HL-60 (cell line): Measurements from ENCODE around the gene MTIF2.
"Not testable (repeated sequence)": the region's sequence is repeated elsewhere in the genome, so short reads cannot be mapped to it uniquely, and the experiment has no call there.

Experiments used
- DNase-seq, 2 experiments: peaks; one replicate each; pipeline ENCODE4 v3.0.0-alpha.2; 2010 to 2020; ENCODE audit warnings: low read depth in 1 of 2, low spot score in 1 of 2
- H3K27ac ChIP-seq: fragments of 250-450 bp; sonication (Bioruptor Pico); replicated peaks from 2 replicates; pipeline ENCODE4 v1.5.1; 2020; ENCODE audit warnings: mild to moderate bottlenecking, moderate library complexity
- H3K27me3 ChIP-seq: fragments of 250-450 bp; sonication (Bioruptor Pico); 2 replicates; pipeline ENCODE4 v1.5.1; 2021; ENCODE audit warnings: mild to moderate bottlenecking, moderate library complexity; ENCODE audit not compliant: insufficient read depth, poor library complexity, severe bottlenecking
- H3K4me3 ChIP-seq: replicated peaks from 2 replicates; pipeline ENCODE4 v1.5.1; 2011; ENCODE audit warnings: mild to moderate bottlenecking, control low read depth, low read length; ENCODE audit not compliant: insufficient read depth
- GABPA ChIP-seq: IDR thresholded peaks from 2 replicates; pipeline ENCODE4 v1.6.1; 2012; ENCODE audit warnings: low read depth
- POLR2AphosphoS5 ChIP-seq: IDR thresholded peaks from 2 replicates; pipeline ENCODE4 v1.6.1; 2012; ENCODE audit warnings: low read depth
- SPI1 ChIP-seq: IDR thresholded peaks from 2 replicates; pipeline ENCODE4 v1.6.1; 2012; ENCODE audit warnings: low read depth, mild to moderate bottlenecking, borderline replicate concordance
- TF ChIP-seq, protein P1 (sequence below): IDR thresholded peaks from 2 replicates; pipeline ENCODE4 v1.6.1; 2012; ENCODE audit warnings: low read depth; ENCODE audit not compliant: insufficient replicate concordance
- TF ChIP-seq, protein P2 (sequence below): IDR thresholded peaks from one replicate; pipeline ENCODE4 v1.5.1; 2011; ENCODE audit warnings: low read length, control low read depth, inconsistent platforms; ENCODE audit not compliant: insufficient read depth

The MTIF2 gene

DNA sequence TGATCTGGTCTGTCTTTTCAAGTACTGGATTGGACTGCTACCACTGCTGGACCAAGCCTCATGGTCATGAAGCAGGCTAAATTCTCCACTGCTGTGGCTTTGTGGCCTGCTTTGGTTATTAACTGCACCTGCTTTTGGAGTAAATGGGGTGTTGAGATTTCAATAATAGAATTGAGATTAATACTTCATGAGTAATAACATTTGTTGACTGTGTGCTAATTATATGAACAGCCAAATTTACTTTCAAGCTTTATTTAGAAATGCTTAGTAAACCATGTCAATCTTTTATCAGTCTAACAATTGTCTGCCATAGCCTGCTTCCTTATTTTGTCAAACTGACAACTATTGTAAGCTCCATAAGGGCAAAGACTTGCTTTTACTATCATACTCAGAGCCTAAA is 27.4 kb upstream of the MTIF2 start:
- Histone ChIP-seq H3K27me3 (no peaks in the 10 kb centered on the region), H3K27ac (no peak overlapping the region), H3K4me3 (no peak overlapping the region)
- DNase-seq: no peak
- no peak for TF ChIP-seq SPI1
- TF ChIP-seq, protein P1, sequence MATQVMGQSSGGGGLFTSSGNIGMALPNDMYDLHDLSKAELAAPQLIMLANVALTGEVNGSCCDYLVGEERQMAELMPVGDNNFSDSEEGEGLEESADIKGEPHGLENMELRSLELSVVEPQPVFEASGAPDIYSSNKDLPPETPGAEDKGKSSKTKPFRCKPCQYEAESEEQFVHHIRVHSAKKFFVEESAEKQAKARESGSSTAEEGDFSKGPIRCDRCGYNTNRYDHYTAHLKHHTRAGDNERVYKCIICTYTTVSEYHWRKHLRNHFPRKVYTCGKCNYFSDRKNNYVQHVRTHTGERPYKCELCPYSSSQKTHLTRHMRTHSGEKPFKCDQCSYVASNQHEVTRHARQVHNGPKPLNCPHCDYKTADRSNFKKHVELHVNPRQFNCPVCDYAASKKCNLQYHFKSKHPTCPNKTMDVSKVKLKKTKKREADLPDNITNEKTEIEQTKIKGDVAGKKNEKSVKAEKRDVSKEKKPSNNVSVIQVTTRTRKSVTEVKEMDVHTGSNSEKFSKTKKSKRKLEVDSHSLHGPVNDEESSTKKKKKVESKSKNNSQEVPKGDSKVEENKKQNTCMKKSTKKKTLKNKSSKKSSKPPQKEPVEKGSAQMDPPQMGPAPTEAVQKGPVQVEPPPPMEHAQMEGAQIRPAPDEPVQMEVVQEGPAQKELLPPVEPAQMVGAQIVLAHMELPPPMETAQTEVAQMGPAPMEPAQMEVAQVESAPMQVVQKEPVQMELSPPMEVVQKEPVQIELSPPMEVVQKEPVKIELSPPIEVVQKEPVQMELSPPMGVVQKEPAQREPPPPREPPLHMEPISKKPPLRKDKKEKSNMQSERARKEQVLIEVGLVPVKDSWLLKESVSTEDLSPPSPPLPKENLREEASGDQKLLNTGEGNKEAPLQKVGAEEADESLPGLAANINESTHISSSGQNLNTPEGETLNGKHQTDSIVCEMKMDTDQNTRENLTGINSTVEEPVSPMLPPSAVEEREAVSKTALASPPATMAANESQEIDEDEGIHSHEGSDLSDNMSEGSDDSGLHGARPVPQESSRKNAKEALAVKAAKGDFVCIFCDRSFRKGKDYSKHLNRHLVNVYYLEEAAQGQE: no peak
- TF ChIP-seq GABPA: no peak
- no peak for TF ChIP-seq POLR2AphosphoS5
- TF ChIP-seq, protein P2, sequence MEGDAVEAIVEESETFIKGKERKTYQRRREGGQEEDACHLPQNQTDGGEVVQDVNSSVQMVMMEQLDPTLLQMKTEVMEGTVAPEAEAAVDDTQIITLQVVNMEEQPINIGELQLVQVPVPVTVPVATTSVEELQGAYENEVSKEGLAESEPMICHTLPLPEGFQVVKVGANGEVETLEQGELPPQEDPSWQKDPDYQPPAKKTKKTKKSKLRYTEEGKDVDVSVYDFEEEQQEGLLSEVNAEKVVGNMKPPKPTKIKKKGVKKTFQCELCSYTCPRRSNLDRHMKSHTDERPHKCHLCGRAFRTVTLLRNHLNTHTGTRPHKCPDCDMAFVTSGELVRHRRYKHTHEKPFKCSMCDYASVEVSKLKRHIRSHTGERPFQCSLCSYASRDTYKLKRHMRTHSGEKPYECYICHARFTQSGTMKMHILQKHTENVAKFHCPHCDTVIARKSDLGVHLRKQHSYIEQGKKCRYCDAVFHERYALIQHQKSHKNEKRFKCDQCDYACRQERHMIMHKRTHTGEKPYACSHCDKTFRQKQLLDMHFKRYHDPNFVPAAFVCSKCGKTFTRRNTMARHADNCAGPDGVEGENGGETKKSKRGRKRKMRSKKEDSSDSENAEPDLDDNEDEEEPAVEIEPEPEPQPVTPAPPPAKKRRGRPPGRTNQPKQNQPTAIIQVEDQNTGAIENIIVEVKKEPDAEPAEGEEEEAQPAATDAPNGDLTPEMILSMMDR: no peak

DNA sequence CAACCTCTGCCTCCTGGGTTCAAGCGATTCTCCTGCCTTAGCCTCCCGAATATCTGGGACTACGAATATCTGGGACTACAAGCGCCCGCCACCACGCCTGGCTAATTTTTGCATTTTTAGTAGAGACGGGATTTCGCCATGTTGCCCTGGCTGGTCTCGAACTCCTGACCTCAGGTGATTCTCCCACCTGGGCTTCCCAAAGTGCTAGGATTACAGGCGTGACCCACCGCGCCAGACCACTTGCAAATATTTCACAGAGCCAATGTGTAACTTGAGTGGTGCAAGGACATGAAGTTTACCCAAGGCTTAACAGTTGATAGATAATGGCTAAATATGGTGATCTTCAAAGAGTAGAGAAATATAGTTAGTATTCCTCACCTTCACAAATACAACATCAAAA is 14.1 kb upstream of the MTIF2 start:
- no peak for TF ChIP-seq GABPA
- no peak for TF ChIP-seq POLR2AphosphoS5
- TF ChIP-seq, protein P2: no peak
- TF ChIP-seq SPI1: no peak
- TF ChIP-seq, protein P1: no peak
- Histone ChIP-seq H3K27ac (peak overlapping the region; percentile 90), H3K4me3 (no peak overlapping the region), H3K27me3 (no peaks in the 10 kb centered on the region)
- no peak for DNase-seq

DNA sequence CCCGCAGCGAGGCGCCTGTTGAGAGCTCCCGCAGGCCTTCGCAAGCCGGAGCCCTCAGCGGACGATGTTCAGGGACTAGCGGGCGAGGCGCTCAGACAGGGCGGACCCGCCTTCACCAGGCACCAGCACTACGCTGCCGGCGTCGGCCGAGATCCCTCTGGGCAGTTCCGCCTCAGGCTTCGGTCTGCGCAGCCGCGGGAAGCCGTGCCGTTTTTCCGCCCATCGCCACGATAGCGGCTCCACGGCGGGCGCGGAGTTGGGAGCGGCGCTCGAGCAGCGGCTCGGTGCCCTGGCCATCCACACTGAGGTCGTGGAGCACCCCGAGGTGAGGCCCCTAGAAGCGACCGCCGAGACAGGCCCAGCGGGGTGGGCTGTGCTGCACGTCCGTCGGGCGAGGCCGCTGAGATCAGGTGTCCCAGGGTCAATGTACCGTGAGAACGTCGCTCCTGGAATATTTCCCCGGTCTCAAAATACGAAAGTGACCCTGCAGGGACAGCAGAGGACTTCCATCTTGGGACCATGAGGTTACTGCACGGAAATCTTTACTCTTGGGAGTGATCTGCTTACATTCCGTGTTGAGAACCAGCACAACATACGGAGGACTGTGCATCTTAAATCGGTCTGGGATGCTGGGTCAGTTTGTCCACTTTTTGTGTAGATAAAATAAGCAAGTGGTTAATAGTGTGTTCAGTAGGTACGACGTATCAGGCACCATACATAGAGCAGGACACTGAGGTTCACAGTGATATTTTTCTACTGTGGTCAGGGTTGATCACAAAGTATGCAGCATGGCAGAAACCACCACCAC is 13.3 kb upstream of the MTIF2 start:
- Histone ChIP-seq H3K27ac (peak overlapping the region; percentile 90), H3K4me3 (peak overlapping the region; percentile 57), H3K27me3 (no peaks in the 10 kb centered on the region)
- TF ChIP-seq GABPA (no peak; the same call in 1 of the 2 replicates), SPI1 (peak; percentile 52; the same call in 1 of the 2 replicates), POLR2AphosphoS5 (peak; percentile 97)
- TF ChIP-seq, protein P1: peak; percentile 60
- DNase-seq: peak; percentile 67 to 93

DNA sequence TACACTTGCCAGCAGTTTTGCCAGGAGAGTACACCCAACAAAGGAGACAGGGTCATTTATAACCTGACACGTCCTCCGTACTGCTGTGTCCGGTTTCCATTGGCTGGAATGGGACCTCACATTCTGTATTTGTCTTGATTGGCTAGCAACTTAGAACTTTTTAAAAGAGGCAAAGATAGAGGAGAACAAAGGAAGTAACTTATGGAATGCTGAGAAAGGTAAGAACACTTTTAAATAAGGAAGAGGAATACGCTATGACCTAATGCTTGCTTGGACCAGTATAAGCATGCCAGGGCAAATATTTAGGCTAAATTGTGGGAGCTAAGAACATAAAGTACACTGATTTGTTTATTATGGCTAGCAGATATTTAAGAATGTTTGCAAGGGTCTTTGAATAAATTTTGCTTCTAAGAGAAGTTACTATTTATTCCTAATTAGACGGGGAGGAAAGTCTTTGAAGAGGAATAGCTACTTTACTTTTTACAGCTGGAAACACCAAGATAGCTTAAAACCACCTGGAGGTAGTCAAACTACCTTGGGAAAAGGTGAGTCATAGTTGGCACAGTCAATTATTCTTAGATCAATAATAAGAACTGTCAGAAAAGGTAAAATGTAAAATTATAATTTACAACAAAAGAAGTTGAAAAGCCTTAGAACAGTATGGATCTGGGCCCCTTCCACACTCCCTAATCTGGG is 12.0 kb upstream of the MTIF2 start:
- H3K27ac ChIP-seq: not testable (repeated sequence)

DNA sequence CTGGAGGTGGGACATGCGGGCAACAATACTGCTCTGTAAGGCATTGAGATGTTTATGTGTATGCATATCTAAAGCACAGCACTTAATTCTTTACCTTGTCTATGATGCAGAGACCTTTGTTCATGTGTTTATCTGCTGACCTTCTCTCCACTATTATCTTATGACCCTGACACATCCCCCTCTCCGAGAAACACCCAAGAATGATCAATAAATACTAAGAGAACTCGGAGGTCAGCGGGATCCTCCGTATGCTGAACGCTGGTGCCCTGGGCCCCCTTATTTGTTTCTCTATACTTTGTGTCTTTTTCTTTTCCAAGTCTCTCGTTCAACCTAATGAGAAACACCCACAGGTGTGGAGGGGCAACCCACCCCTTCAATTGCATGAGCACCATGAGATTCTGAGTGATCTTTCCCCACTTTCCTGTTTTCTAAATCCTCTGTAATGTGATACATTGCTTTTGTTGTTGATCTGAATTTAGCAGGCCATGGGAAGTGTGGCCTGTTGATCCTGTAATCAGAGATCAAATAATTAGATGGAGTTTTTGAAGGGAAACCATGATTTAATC is 10.9 kb upstream of the MTIF2 start:
- H3K27ac ChIP-seq, H3K27me3 ChIP-seq, DNase-seq, H3K4me3 ChIP-seq: not testable (repeated sequence)

More for the DNA sequence above, 12.0 kb upstream of the MTIF2 start:
- H3K4me3 ChIP-seq, H3K27me3 ChIP-seq, DNase-seq: not testable (repeated sequence)

DNA sequence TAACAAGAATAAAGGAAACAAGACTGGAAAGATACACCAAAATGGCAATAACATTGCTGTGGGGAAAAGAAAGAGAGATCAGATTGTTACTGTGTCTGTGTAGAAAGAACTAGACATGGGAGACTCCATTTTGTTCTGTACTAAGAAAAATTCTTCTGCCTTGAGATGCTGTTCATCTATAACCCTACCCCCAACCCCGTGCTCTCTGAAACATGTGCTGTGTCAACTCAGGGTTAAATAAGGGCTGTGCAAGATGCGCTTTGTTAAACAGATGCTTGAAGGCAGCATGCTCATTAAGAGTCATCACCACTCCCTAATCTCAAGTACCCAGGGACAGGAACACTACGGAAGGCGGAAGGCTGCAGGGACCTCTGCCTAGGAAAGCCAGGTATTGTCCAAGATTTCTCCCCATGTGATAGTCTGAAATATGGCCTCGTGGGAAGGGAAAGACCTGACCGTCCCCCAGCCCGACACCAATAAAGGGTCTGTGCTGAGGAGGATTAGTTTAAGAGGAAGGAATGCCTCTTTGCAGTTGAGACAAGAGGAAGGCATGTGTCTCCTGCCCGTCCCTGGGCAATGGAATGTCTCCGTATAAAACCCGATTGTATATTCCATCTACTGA is 10.3 kb upstream of the MTIF2 start:
- not testable (repeated sequence) for DNase-seq, H3K27me3 ChIP-seq, H3K4me3 ChIP-seq, H3K27ac ChIP-seq
